ENCODE data around the gene YIPF3. TPM values are rescaled to one million over a fixed set of nuclear protein-coding genes. Genes with fewer than 3 reads are reported as not detected.

Gene YIPF3
- polyA plus RNA-seq, 1 donor from 2014 or later = 244 TPM

DNA sequence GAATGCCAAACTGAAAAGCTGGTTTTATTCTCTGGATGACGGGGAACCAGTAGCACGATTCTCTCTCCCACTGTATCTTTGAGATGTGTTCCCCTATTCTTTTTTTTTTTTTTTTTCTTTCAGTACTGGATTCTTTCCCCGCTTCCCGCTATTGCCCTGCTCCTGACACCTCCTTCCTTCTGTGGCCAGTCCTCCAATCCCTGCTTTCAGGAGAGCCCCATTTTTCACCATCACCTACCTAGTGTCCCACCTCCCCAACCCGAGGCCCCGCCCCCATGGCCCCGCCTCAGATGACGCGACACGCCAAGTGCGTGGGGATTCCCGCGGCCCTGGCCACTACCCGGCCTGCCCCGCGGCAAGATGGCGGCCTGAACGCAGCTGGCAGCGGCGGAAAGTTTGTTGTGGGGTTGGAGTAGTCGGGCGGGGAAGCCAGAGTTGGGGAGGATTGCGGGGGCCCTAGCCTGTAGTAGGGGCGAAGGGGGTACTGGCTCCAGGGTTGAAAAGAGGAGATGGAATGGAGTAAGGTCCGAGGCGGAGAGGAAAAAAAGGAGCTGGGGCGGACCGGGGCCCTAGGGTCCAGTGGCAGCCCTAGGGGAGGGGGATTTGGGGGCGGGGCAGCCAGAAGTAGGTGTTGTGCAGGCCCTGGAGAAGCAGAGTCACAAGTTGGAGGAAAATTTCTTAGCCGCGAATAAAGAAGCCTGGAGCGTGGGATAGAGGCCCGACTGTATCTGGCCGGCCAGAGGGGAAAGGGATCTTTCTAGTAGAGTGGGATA lies 39.3 kb downstream of the YIPF3 start, which contains the start of gene TJAP1:
TSS of gene TJAP1 (plus strand) at position 336 of the 773 bp plus-strand sequence. CDS start 21,432 bp downstream, outside the sequence.
- H3K27ac ChIP-seq (ENCODE audit: low read length) = peak within 1 kb of the TSS; percentile 77
- TF ChIP-seq, protein P1, sequence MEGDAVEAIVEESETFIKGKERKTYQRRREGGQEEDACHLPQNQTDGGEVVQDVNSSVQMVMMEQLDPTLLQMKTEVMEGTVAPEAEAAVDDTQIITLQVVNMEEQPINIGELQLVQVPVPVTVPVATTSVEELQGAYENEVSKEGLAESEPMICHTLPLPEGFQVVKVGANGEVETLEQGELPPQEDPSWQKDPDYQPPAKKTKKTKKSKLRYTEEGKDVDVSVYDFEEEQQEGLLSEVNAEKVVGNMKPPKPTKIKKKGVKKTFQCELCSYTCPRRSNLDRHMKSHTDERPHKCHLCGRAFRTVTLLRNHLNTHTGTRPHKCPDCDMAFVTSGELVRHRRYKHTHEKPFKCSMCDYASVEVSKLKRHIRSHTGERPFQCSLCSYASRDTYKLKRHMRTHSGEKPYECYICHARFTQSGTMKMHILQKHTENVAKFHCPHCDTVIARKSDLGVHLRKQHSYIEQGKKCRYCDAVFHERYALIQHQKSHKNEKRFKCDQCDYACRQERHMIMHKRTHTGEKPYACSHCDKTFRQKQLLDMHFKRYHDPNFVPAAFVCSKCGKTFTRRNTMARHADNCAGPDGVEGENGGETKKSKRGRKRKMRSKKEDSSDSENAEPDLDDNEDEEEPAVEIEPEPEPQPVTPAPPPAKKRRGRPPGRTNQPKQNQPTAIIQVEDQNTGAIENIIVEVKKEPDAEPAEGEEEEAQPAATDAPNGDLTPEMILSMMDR (IDR thresholded peaks at IDR 0.05; ENCODE audit: poor library complexity, severe bottlenecking) = no peak
- TF ChIP-seq POLR2AphosphoS5 (IDR thresholded peaks at IDR 0.05) (peak; percentile 89), TAF1 (IDR thresholded peaks at IDR 0.05; ENCODE audit: low read depth) (peak; percentile 57), SMC3 (conservative IDR thresholded peaks at IDR 0.05; ENCODE audit: poor library complexity) (no peak), EP300 (conservative IDR thresholded peaks at IDR 0.05; ENCODE audit: poor library complexity, severe bottlenecking) (no peak), EZH2 (IDR thresholded peaks at IDR 0.05; ENCODE audit: borderline replicate concordance, insufficient read depth, low read length, poor library complexity, severe bottlenecking) (no peak), REST (IDR thresholded peaks at IDR 0.05; ENCODE audit: borderline replicate concordance) (peak; percentile 75), MXI1 (conservative IDR thresholded peaks at IDR 0.05; ENCODE audit: poor library complexity, severe bottlenecking) (peak; percentile 64), RAD21 (conservative IDR thresholded peaks at IDR 0.05) (no peak)
- H3K36me3 ChIP-seq (ENCODE audit: insufficient read depth, low read length) = no peaks in the 10 kb centered on the region
- no peaks in the 10 kb centered on the region for H3K9me2 ChIP-seq (ENCODE audit: insufficient read depth, low read length)
- peak within 1 kb of the TSS; percentile 73 for H3K9ac ChIP-seq (ENCODE audit: low read length)
- peak within 1 kb of the TSS; percentile 87 for H2AFZ ChIP-seq (ENCODE audit: low read depth, low read length)
- no peaks in the 10 kb centered on the region for H3F3A ChIP-seq (ENCODE audit: insufficient read depth, low read length, poor library complexity, severe bottlenecking)
- peaks cover 30% of the 10 kb centered on the region for H3K79me2 ChIP-seq (replicated peaks; ENCODE audit: insufficient read depth, low read length)
- peak within 1 kb of the TSS; percentile 82 for H3K4me3 ChIP-seq (ENCODE audit: low read length)
- H3K27me3 ChIP-seq (ENCODE audit: insufficient read depth, low read depth, low read length) = no peaks in the 10 kb centered on the region
- H4K20me1 ChIP-seq (ENCODE audit: insufficient read depth) = no peaks in the 10 kb centered on the region
- H3K4me2 ChIP-seq (ENCODE audit: low read length) = peak within 1 kb of the TSS; percentile 99
- no peaks in the 10 kb centered on the region for H3K9me3 ChIP-seq (ENCODE audit: low read length)

DNA sequence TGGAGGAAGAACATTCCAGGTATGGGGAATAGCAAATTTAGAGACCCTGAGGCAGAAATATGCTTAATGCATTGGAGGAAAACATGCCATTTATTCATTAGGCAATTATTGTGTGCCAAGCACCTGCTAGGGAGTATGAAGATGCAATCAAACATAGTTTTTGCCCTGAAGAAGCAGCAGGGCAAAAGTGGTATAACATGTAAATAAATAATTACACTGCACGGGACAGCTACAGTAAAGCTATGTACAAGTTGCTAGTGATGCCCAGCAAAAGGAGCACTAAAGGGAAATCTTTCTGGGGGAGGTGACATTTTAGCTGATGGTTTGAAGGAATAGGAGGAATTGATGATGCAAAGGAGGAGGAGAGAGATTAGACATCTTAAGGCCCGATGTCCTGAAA lies 40.0 kb downstream of the YIPF3 start:
- Histone ChIP-seq H3K9me3 (ENCODE audit: low read length) (no peaks in the 10 kb centered on the region), H3K27me3 (ENCODE audit: insufficient read depth, low read depth, low read length) (no peaks in the 10 kb centered on the region), H3K4me3 (ENCODE audit: low read length) (peak overlapping the region; percentile 82), H2AFZ (ENCODE audit: low read depth, low read length) (peak overlapping the region; percentile 87), H3K36me3 (ENCODE audit: insufficient read depth, low read length) (no peaks in the 10 kb centered on the region), H3F3A (ENCODE audit: insufficient read depth, low read length, poor library complexity, severe bottlenecking) (no peaks in the 10 kb centered on the region), H3K9ac (ENCODE audit: low read length) (peak overlapping the region; percentile 73), H4K20me1 (ENCODE audit: insufficient read depth) (no peaks in the 10 kb centered on the region), H3K79me2 (replicated peaks; ENCODE audit: insufficient read depth, low read length) (peaks cover 30% of the 10 kb centered on the region), H3K9me2 (ENCODE audit: insufficient read depth, low read length) (no peaks in the 10 kb centered on the region), H3K27ac (ENCODE audit: low read length) (peak overlapping the region; percentile 77), H3K4me2 (ENCODE audit: low read length) (peak overlapping the region; percentile 68)
- TF ChIP-seq, protein P1 (IDR thresholded peaks at IDR 0.05; ENCODE audit: poor library complexity, severe bottlenecking) = no peak

Measured in neural cell (in vitro differentiated cells).